MM.1S (cell line): ENCODE results near the gene GABRB3.

Experiments used
- DNase-seq: peaks from one replicate; pipeline ENCODE4 v3.0.0-alpha.2; 2015
- H2AFZ ChIP-seq: fragments of 300-600 bp; sonication (generic); 2 replicates; pipeline ENCODE4 v1.6.0; 2016; ENCODE audit warnings: antibody characterized with exemption, low read length
- H3F3A ChIP-seq: fragments of 300-600 bp; sonication (generic); 2 replicates; pipeline ENCODE4 v1.6.1; 2016; ENCODE audit warnings: mild to moderate bottlenecking, antibody characterized with exemption, low read length, moderate library complexity, mixed read lengths; ENCODE audit not compliant: insufficient read depth
- H3K27ac ChIP-seq: fragments of 300-600 bp; sonication (generic); 2 replicates; pipeline ENCODE4 v1.5.1; 2016; ENCODE audit warnings: mild to moderate bottlenecking, low read length
- H3K27me3 ChIP-seq: fragments of 300-600 bp; sonication (generic); replicated peaks from 2 replicates; pipeline ENCODE4 v1.6.0; 2016; ENCODE audit warnings: low read length; ENCODE audit not compliant: insufficient read depth
- H3K36me3 ChIP-seq: fragments of 300-600 bp; sonication (generic); replicated peaks from 2 replicates; pipeline ENCODE4 v1.6.1; 2016; ENCODE audit warnings: mild to moderate bottlenecking, low read length, mixed read lengths; ENCODE audit not compliant: insufficient read depth
- H3K4me1 ChIP-seq: fragments of 300-600 bp; sonication (generic); 2 replicates; pipeline ENCODE4 v1.6.1; 2016; ENCODE audit warnings: low read length, mixed read lengths
- H3K4me2 ChIP-seq: fragments of 300-600 bp; sonication (generic); 2 replicates; pipeline ENCODE4 v1.6.0; 2016; ENCODE audit warnings: low read depth, low read length
- H3K4me3 ChIP-seq: fragments of 300-600 bp; sonication (generic); 2 replicates; pipeline ENCODE4 v1.5.1; 2016; ENCODE audit warnings: low read length, mixed read lengths
- H3K79me2 ChIP-seq: fragments of 300-600 bp; sonication (generic); 2 replicates; pipeline ENCODE4 v1.6.1; 2016; ENCODE audit warnings: mixed run types, low read length, mixed read lengths
- H3K9ac ChIP-seq: fragments of 300-600 bp; sonication (generic); 2 replicates; pipeline ENCODE4 v1.6.1; 2016; ENCODE audit warnings: low read length, mixed read lengths
- H3K9me2 ChIP-seq: fragments of 300-600 bp; sonication (generic); replicated peaks from 2 replicates; pipeline ENCODE4 v1.6.1; 2016; ENCODE audit warnings: mild to moderate bottlenecking, low read length, mixed read lengths; ENCODE audit not compliant: insufficient read depth
- H3K9me3 ChIP-seq: fragments of 300-600 bp; sonication (generic); replicated peaks from 2 replicates; pipeline ENCODE4 v1.6.1; 2016; ENCODE audit warnings: mild to moderate bottlenecking, low read length, mixed read lengths; ENCODE audit not compliant: insufficient read depth
- H4K20me1 ChIP-seq: fragments of 300-600 bp; sonication (generic); 2 replicates; pipeline ENCODE4 v1.6.1; 2016; ENCODE audit warnings: mild to moderate bottlenecking, low read length, moderate library complexity, mixed read lengths; ENCODE audit not compliant: insufficient read depth
- EZH2 ChIP-seq: fragments of 300-600 bp; sonication (generic); optimal IDR thresholded peaks from 2 replicates; pipeline ENCODE3; 2017; ENCODE audit warnings: low read depth, mild to moderate bottlenecking, antibody characterized with exemption, low read length, mixed read lengths
- EZH2phosphoT487 ChIP-seq: fragments of 300-600 bp; sonication (generic); IDR thresholded peaks from 2 replicates; pipeline ENCODE4 v1.6.1; 2018; ENCODE audit warnings: antibody characterized with exemption, low read length
- TF ChIP-seq, protein P1 (sequence below): fragments of 300-600 bp; sonication (generic); IDR thresholded peaks from 2 replicates; pipeline ENCODE4 v1.5.1; 2016; ENCODE audit warnings: antibody characterized with exemption, low read length, mixed read lengths

GABRB3 gene

DNA sequence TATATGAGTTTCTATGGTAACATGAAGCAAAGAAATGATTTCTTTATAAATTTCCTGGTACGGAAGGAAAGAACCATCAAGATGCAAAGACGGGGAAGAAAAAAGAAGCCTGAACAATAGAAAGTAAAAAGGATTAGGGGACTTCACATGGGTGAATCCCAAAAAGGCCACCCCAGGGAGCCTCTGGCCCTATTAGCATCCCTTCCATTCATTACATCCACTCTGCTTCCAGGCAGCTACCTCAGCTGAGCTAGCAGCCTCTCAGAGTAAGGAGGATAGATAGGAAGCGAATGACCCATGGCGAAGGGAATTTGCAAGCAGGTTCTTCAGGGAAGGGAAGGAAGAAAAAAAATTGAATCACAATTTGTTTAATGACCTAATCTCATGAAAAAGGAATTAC lies 81.6 kb downstream of the GABRB3 start:
- Histone ChIP-seq H2AFZ (no peak overlapping the region), H3K36me3 (no peaks in the 10 kb centered on the region), H3K4me2 (no peak overlapping the region), H3K27me3 (no peaks in the 10 kb centered on the region), H3K9me3 (no peaks in the 10 kb centered on the region), H3K27ac (no peak overlapping the region), H3K4me1 (no peaks in the 10 kb centered on the region), H3K4me3 (no peak overlapping the region), H3F3A (no peaks in the 10 kb centered on the region), H3K9me2 (no peaks in the 10 kb centered on the region), H3K79me2 (no peaks in the 10 kb centered on the region), H4K20me1 (no peaks in the 10 kb centered on the region), H3K9ac (no peak overlapping the region)
- TF ChIP-seq, protein P1, sequence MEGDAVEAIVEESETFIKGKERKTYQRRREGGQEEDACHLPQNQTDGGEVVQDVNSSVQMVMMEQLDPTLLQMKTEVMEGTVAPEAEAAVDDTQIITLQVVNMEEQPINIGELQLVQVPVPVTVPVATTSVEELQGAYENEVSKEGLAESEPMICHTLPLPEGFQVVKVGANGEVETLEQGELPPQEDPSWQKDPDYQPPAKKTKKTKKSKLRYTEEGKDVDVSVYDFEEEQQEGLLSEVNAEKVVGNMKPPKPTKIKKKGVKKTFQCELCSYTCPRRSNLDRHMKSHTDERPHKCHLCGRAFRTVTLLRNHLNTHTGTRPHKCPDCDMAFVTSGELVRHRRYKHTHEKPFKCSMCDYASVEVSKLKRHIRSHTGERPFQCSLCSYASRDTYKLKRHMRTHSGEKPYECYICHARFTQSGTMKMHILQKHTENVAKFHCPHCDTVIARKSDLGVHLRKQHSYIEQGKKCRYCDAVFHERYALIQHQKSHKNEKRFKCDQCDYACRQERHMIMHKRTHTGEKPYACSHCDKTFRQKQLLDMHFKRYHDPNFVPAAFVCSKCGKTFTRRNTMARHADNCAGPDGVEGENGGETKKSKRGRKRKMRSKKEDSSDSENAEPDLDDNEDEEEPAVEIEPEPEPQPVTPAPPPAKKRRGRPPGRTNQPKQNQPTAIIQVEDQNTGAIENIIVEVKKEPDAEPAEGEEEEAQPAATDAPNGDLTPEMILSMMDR: no peak
- TF ChIP-seq EZH2 (no peak), EZH2phosphoT487 (no peak)
- DNase-seq: no peak

GRCh38 chr15:26690778-26691177 lies 82.1 kb downstream of the GABRB3 start:
- Histone ChIP-seq H3K9me2 (no peaks in the 10 kb centered on the region), H3K36me3 (no peaks in the 10 kb centered on the region), H2AFZ (no peak overlapping the region), H3K27me3 (no peaks in the 10 kb centered on the region), H3K9me3 (no peaks in the 10 kb centered on the region), H3K4me3 (no peak overlapping the region), H3K9ac (no peak overlapping the region), H3K27ac (no peak overlapping the region), H3K79me2 (no peaks in the 10 kb centered on the region), H3F3A (no peaks in the 10 kb centered on the region), H3K4me1 (no peaks in the 10 kb centered on the region), H3K4me2 (no peak overlapping the region), H4K20me1 (no peaks in the 10 kb centered on the region)
- TF ChIP-seq EZH2: no peak
- TF ChIP-seq, protein P1: no peak
- no peak for TF ChIP-seq EZH2phosphoT487
- no peak for DNase-seq

GRCh38 chr15:26689462-26689861 lies 83.4 kb downstream of the GABRB3 start:
- H3K4me3 ChIP-seq: no peak overlapping the region
- H3K27ac ChIP-seq: no peak overlapping the region
- H3K4me1 ChIP-seq: no peaks in the 10 kb centered on the region
- no peak overlapping the region for H3K9ac ChIP-seq
- no peaks in the 10 kb centered on the region for H3K36me3 ChIP-seq
- no peak for TF ChIP-seq EZH2
- no peak for TF ChIP-seq EZH2phosphoT487
- TF ChIP-seq, protein P1: no peak
- no peaks in the 10 kb centered on the region for H3F3A ChIP-seq
- H4K20me1 ChIP-seq: no peaks in the 10 kb centered on the region
- no peaks in the 10 kb centered on the region for H3K79me2 ChIP-seq
- no peak for DNase-seq
- H3K9me2 ChIP-seq: no peaks in the 10 kb centered on the region
- H3K4me2 ChIP-seq: no peak overlapping the region
- H3K9me3 ChIP-seq: no peaks in the 10 kb centered on the region
- H3K27me3 ChIP-seq: no peaks in the 10 kb centered on the region
- no peak overlapping the region for H2AFZ ChIP-seq
